ENCODE data around the gene HMGA1. TPM values are rescaled to one million over a fixed set of nuclear protein-coding genes. Genes with fewer than 3 reads are reported as not detected.

HMGA1 gene
- total and polyA plus RNA-seq, 2 experiments from 2014 or later: 1,411 to 2,052 TPM

DNA sequence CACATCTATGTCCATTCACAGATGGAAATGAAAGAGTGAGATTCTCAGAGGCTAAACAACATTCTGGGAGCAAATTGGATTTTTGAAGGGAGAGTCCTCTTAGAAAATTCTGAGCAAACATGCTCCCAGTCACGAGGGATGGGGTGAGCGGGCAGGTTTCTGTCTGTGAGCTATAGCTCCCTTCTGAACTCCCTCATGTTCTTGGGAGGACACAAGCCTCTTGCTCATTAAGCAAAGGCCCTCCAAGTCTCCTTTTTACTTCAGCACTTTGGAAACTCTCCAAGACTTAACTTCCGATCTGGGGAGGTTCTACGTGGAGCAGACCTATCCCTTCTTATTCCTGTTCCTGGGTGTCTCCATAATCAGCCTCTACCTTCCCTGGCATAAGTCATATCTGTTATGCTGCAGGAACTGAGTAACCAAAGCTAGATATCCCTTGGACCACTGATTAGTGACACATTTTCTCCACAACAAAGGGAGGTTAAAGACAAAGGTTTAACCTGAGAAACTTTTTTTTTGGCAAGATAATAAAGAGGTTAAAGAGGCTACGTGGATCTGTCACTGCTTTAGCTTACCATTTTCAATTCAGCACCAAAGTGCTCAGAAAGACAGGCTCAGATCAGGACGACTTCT is 45.1 kb downstream of the HMGA1 start:
- Histone ChIP-seq H3K4me2 (no peak overlapping the region), H3F3A (replicated peaks; ENCODE audit: low read depth) (no peaks in the 10 kb centered on the region), H3K27ac (ENCODE audit: low read depth) (no peak overlapping the region), H3K4me3 (no peak overlapping the region), H3K36me3 (ENCODE audit: insufficient read depth) (0 out of 2 replicates have a peak, but pooled peaks cover 10% of the 10 kb centered on the region), H3K9me2 (ENCODE audit: insufficient read depth) (no peaks in the 10 kb centered on the region), H2AFZ (no peak overlapping the region), H3K79me2 (replicated peaks; ENCODE audit: insufficient read depth) (no peaks in the 10 kb centered on the region), H3K27me3 (ENCODE audit: insufficient read depth) (no peaks in the 10 kb centered on the region), H3K4me1 (ENCODE audit: insufficient read depth) (no peaks in the 10 kb centered on the region), H4K20me1 (replicated peaks; ENCODE audit: insufficient read depth) (no peaks in the 10 kb centered on the region; the same call in 1 of the 2 replicates)
- Mint-ChIP-seq H3K4me3 (no peak overlapping the region), H3K9me3 (no peaks in the 10 kb centered on the region), H3K27me3 (ENCODE audit: insufficient read depth, low read depth, poor library complexity) (peaks cover 5% of the 10 kb centered on the region), H3K36me3 (ENCODE audit: low read depth) (peaks cover 2% of the 10 kb centered on the region; the same call in 2 of the 3 replicates), H3K27ac (no peak overlapping the region), H3K4me1 (no peaks in the 10 kb centered on the region)
- DNase-seq (ENCODE audit: low spot score): no peak
- no peak for ATAC-seq
- TF ChIP-seq ETS1 (IDR thresholded peaks at IDR 0.05) (no peak), ZNF114 (CRISPR knock-in tag; IDR thresholded peaks at IDR 0.05) (no peak), ZNF462 (CRISPR knock-in tag; IDR thresholded peaks at IDR 0.05) (no peak)
- TF ChIP-seq, protein P1, sequence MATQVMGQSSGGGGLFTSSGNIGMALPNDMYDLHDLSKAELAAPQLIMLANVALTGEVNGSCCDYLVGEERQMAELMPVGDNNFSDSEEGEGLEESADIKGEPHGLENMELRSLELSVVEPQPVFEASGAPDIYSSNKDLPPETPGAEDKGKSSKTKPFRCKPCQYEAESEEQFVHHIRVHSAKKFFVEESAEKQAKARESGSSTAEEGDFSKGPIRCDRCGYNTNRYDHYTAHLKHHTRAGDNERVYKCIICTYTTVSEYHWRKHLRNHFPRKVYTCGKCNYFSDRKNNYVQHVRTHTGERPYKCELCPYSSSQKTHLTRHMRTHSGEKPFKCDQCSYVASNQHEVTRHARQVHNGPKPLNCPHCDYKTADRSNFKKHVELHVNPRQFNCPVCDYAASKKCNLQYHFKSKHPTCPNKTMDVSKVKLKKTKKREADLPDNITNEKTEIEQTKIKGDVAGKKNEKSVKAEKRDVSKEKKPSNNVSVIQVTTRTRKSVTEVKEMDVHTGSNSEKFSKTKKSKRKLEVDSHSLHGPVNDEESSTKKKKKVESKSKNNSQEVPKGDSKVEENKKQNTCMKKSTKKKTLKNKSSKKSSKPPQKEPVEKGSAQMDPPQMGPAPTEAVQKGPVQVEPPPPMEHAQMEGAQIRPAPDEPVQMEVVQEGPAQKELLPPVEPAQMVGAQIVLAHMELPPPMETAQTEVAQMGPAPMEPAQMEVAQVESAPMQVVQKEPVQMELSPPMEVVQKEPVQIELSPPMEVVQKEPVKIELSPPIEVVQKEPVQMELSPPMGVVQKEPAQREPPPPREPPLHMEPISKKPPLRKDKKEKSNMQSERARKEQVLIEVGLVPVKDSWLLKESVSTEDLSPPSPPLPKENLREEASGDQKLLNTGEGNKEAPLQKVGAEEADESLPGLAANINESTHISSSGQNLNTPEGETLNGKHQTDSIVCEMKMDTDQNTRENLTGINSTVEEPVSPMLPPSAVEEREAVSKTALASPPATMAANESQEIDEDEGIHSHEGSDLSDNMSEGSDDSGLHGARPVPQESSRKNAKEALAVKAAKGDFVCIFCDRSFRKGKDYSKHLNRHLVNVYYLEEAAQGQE (IDR thresholded peaks at IDR 0.05; ENCODE audit: unreplicated experiment): no peak
